Hematopoietic multipotent progenitor cell treated with erythropoietin and hydrocortisone succinate and interleukin-3 and kit ligand, for 15 days (in vitro differentiated cells): Measurements from ENCODE around the gene PDC.
A peak's percentile ranks its signal among the peaks of the same experiment; 100 is the strongest.

Source experiments
- DNase-seq: peaks from one replicate; pipeline ENCODE4 v3.0.0-alpha.2; 2015; ENCODE audit warnings: low spot score

The PDC gene

DNA sequence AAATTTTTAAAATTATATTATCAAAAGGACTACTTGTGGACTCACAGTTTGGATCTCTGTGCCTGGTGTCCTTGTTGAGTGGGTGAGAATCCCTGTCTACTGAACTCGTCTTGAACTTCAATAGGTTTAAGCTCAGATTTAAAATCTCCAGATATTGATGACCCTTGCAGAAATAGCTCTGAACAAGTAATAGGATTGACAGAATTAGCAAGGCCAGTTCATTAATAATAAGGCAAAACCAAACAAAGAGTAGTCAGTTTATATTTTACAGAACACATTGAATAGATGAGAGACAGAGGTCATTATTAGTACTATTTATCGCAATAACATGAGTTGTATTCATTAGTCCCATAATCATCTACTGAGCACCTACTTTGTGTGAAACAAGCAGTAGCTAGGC lies at the start of gene PDC:
Gene PDC, minus strand, starts transcription at position 101 of the 400 bp plus-strand sequence. CDS start 11,655 bp downstream, outside the sequence.
- DNase-seq, result no peak

DNA sequence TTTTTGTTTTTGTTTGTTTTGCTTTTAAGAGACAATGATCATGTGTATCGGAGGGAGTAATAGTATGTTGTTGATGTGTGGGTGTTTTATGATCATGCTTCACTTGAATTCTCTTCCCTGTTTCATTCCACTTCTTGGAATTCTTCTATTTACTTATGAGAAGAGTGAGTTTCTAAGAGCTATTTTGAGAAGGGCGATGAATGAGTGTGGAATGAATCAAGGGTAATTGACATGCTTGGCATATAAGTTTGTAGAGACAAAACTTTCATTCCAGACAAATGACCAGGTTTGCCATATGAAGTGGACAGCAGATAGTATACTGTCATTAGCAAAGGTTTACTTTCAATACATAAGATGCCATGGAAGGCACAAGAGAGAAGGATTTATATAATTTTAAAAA lies 42.3 kb upstream of the PDC start:
- DNase-seq, result no peak

DNA sequence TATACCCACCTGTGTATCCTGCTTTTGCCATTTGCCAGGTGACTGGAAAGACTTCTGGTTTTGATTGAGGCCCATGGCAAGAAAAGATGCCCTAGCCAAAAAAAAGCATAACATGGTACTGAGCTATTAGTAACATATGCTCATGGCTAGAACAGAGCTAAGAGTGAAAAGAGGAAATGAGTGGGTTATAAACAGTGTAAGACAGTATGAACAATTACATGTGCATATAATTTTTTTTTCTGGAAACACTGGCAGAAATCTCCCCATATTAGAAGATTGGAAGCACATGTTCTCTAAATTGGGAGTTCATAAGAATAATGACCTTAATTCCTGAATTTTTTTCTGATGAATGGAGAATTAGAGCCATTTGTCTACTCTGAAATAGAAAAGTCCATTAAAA lies 41.2 kb upstream of the PDC start:
- no peak for DNase-seq

DNA sequence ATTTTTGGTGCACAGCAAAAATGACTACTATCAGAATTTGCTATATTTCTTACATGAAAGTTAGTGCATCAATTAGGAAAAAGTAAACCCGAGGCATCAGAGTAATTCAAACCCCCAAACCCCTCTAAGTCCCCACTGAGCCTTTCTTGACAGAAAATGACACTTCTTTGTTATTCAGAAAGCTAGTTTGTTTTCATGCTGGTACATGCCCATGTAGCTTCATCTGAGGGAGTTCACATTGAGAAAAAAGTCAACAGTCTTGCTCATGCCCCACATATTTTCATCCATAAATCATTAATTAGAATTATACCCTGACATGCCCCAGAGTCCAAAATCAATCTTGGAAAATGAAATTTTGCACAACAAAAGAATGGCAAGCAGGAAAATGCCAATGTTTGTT lies 39.9 kb upstream of the PDC start:
- DNase-seq, result no peak

DNA sequence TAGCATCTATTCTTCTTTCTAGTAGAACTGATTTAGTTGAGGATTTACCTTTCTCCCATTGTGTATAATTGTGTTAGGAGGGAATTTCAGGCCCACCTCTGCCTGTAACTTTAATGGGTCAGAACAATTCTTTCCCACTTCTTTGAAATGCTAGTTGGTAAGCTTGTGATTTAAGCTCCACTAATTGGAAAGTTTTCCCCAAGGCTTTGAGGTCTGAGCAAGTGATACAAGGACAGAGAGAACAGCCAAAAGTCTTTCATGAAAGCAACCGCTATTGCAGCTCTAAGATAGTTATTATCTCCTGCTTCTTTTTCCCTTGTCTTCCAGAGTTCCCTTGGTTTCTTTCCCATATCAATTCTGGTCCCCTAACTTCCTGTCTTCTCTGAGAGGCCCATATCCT lies 38.7 kb upstream of the PDC start:
- DNase-seq, result no peak

DNA sequence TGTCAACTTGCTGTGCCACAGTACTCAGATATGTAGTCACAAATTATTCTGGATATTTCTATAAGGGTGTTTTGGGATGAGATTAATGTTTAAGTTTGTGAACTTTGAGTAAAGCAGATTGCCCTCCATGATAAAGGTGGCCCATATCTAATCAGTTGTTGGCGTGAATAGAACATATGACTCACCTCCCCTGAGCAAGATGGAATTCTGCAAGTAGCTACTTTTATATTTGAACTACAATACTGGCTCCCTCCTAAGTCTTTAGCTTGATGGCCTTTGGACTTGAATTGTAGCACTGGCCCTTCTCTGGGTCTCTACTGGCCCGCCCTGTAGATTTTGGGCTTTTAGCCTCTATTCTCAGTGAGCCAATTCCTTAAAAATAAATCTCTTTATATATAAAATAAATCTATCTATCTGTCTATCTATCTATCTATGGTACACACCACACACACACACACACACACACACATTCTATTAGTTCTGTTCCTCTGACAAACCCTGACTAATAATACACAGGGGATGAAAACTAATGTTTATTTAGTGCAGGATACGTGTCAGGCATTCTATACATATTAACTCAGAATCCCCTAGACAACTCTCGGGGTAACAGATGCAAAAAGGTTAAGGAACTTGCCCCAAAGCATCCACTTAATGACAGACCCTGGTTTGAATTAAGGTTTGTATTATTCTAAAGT lies 37.9 kb upstream of the PDC start:
- no peak for DNase-seq

DNA sequence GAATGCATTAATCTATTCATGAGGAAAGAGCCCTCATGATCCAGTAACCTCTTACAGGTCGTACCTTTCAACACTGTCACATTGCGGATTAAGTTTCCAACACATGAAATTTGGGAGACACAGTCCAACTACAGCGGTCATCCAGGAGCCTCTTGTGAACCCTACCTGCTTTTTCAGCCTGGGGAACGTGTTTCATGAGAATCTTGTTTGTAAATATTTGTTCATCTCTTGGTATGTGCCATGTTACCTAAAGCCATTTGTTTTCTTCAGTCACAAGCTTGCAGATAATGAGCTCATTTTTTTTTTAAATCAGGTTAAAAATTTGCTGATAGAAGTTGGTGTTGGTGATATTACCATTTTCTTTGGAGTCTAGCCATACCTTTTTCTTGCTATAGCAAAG lies 37.2 kb upstream of the PDC start:
- DNase-seq, result no peak

DNA sequence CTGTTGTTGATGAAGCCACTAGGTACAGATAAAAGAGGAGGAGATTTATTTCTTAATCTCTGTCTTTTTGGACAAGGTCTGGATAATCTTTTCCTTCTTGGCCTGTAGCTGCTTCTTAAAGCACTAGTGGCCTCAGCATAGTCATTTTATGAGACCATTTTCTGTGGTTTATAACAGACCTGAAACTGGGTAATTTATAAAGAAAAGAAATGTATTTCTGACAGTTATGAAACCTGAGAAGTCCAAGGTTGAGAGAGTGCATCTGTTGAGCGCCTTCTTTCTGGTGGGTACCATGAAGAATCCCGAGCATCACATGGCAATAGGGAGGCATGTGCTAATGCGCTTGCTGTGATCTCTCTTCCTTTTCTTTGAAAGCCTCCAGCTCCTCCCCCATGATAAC lies 36.7 kb upstream of the PDC start:
- DNase-seq, result no peak

DNA sequence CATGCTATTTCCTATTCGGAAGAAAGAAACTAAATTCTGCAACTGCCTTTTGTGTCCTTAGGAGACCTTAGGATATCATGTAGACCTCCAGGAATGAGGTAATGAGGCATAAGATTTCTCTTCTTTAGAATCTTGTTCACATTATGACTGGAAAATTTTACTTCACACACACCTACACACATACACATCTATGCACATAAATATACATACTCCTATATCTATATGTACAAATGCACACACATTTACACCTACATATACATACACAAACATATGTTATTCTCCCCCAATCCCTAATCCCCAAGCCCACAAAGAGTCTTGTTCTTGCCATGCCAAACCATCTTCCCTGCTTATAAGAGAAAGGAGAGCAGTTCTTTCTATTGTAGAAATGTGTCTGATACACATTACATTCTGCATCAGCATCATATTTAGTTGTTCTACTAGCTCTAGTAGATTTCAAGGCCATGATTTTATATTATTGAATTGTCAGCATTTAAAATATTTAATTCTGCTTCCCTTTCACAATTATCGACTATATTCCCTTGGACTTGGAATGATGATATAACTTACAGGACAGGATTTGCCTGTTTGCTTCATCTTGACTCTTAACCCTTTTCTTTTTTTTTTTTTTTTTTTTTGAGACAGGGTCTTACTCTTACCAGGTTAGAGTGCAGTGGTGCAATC lies 35.4 kb upstream of the PDC start:
- DNase-seq, result no peak

DNA sequence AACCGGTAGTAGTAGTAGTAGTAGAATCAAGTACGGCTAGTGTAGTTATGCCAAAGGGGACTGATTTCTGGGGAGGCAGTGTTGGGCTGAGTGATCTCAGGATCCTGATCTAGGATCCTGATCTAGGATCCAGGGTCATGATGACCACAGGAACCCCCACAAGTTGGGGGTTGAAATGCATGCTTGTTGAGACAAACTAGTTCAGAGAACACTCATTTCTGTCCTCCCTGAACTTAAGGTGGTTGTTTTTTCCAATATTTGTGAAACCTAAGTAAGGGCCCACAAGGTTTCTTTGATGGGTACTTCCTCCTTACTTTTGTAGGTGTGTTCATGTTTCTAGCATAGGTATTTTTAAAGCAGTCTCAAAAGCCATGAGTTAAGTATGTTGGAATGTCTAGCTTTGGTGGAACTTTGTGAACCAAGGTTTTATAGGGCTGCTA lies 33.9 kb upstream of the PDC start:
- DNase-seq, result no peak

DNA sequence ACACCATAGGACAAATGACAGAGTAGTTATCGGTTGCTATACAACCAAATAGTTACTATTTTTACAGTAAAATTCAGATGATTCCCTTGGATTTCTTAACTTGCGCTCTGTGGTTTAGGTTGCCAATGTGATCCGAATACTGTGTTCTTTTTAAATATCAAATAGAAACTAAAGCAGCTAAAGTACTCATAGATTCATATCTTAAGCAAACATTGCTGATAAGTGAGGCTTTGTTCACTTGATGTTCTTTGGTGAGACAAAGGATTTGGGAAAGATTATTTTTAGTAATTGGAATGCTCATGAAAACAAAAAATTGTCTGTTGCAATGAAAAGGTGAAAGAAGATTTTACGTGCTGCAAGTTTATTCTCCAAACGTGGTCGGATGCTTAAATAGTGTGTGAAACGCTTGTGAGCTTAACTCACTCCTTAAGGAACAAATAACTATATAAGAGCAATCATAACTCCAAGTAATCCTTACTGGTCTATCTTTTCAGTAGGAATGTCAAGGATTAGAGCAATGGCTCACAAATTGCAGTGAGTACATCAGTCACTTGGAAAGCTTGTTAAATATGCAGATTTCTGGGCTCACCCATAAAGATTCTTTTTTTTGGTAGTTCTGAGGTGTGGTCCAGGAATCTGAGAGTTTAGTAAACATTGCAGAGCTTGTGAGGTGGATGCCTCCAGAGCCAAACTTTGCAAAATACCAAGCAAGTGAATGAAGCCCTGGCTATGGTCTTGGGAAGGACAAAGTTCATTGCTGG lies 31.8 kb upstream of the PDC start:
- DNase-seq, result no peak

DNA sequence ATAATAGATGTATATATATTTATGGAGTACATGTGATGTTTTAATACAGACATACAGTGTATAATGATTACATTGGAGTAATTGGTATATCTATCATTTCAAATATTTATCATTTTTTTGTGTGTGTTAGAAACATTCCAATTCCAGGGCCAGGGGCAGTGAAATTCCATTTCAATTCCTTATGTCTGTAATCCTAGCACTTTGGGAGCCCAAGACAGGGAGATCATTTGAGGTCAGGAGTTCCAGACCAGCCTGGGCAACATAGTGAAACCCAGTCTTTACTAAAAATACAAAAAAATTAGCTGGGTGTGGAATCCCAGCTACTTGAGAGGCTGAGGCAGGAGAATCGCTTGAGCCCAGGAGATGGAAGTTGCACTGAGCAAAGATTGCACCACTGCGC lies 30.4 kb upstream of the PDC start:
- no peak for DNase-seq

DNA sequence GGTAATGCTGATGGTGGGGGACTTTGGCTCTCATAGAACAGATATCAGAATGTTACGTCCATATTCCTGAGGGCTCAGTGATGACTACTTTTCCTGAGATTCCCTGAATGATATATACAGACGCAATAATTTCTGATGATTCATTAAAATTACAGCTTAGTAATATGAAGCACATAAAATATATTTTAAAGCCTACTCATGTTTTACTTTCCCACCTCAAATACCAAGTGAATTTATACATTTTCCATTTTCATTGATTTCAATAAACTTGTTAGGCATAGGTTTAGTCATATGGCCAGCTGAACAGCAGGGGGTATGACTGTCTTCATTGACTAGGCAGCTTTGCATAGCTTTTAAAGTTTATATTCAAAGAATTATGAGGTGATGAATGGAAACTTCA lies 26.2 kb upstream of the PDC start:
- DNase-seq, result no peak

DNA sequence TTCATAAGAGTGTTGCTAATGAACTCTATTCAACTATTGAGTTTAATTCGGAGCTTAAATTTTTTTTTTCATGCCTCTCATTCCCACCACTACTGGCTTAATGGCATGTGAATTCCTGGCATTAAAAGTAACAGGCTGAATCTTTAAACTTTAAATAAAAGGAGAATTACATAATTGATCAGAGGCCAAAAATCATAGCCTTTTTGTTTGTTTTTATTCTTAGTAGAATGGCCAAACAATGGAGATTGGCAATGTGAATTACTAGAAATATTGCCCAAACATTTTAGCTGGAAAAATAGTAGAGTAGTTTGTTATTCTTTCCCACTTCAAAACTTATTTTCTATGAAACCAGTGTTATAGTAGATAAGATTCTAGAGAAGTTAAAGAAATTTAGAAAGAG lies 25.1 kb upstream of the PDC start:
- no peak for DNase-seq

DNA sequence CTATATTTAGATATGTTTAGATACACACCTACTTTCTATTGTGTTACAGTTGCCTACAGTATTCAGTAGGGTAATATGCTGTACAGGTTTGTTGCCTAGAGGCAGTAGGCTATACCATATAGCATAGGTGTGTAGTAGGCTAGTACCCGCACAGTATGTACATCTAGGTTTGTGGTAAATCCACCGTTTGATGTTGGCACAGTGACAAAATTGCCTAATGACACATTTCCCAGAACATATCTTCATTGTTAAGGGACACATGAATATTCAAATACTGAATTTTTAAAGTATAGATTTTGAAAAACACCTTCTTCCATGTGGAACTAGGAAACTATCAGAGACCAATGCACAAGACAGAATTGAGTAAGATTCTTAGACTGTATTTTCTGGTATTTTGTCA lies 22.6 kb upstream of the PDC start:
- no peak for DNase-seq

DNA sequence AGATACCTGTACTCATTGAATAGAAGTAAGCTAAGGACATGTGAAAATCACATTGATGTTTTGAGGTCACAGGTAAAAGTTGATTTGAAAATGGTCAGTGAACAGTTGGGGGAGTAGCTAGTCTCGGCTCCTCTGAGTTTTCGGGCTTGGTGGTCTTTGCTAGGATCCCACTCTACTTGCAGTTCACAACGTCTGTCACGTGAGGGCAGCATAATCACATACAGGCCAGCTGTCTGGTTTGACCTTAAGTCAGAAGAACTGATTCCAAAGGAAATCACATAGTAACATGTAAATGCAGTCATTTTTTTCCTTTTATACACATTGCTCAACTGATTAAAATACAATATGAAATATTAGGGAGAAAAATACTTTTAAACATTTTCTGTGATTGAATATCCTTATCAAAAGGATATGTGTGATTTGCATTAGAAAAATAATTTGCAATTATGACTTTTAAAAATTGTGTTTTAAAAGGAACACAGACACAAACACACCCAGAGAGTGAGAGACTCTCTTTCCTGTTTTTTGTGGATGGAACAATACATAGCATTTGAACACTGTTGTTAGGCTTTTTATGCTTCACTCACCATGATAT lies 21.8 kb upstream of the PDC start:
- DNase-seq, result peak; percentile 30

DNA sequence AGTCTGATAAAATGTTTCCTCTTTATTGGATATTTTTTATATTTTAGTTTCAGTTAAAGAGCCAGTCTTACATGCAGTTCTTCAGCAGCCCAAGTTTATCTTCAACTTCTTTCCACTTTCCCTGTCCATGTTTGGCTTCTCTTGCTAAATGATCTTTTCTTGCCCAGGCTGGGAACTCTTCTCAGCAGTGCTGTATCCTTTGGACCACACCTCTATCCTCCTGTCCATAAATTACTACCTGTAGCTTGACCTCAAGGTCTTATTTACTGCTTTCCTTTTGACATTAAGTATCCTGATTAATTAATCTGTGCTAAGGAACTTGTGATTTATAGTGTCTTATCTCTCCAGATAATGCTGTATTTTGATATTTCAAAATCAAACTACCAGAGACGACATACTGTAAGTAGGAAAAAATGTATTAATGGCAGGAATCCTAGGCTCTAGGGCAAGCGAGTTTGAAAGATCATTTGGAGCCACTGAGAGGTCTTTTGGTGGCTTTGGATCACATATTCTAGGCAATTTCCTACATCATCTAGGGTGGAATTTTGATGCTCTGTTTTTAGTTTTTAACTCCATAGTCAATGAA lies 20.5 kb upstream of the PDC start:
- no peak for DNase-seq

DNA sequence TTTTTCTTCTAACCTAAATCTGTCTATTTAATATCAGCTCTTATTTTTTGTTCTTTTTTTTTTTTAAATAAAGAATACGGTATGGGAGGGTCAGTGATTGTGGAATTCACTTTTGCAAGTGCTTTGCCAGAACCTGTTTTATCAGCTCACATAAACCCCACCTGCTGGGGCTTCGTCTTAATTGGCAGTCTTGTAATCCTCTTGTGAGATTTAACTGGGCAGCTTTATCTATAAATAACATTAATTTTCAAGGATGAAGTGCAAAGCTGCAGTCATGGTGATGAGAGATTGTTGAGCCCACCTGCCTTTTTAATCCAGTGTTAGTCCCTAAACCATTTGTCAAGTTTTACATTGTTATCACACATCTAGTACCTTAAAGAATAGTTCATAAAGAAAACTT lies 18.2 kb upstream of the PDC start:
- no peak for DNase-seq

DNA sequence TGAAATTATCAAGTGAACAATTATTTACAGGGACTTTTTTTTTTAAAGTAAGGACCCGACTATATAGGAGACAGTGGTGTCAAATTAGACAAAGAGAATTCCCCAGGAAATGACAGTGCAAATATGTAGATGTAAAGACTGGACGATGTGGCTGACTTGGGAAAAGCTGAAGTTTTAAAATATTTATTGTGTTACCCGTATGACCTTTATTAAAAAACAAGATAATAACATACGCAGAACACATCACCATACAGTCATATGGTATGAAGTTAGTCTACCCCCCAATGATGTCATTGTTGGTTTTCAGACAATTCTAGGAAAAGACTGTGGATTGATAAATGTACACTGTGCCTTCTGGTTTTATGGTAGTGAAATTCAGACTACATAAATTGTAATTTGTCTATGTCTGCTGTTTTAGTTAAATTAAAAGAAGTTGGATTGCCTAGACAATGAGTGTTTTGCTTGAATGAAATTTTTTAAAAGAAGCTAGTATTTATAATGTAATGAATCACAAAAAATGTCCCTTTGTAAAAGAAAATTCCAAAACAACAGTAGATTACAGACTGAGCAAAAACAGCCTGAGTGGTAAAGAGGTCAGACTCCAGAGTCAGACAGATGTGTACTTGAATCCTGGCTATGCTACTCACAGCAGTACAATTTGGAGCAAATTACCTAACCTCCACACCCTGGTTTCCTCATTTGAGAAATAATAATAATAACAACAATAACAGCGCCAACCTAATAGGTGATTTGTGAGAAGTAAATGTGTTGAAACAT lies 15.5 kb upstream of the PDC start:
- DNase-seq, result no peak

DNA sequence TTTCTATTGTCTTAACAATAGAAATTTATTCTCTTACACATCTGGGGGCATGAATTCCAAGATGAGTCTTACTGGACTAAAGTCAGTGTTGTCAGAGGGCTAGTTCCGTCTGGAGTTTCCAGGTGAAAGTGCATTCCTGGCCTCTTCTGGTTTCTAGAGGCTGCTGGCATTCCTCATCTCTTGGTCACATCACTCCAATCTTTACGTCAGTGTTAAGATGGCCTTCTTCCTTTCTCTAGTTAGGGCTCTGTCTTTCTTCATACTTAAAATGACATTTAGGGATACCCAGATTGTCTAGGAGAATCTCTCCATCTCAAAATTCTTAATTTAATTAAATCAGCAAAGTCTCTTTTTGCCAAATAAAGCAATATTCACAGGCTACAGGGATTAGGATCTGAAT lies 13.3 kb upstream of the PDC start:
- no peak for DNase-seq

DNA sequence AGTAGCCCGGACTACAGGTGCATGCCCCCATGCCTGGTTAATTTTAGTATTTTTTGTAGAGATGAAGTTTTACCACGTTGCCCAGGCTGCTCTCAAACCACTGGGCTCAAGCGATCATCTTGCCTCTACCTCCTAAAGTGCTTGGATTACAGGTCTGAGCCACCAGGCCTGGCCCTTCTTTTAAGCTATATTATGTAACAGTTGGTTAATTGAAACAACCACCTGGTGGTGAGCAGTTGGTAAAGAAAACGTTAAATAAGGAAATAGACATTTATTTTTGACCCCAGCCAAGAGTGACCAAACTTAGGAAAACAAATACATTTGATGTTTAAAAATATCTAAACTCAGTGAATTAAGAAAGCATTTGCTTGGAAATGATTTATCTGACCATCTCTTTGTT lies 12.1 kb upstream of the PDC start:
- DNase-seq, result no peak

DNA sequence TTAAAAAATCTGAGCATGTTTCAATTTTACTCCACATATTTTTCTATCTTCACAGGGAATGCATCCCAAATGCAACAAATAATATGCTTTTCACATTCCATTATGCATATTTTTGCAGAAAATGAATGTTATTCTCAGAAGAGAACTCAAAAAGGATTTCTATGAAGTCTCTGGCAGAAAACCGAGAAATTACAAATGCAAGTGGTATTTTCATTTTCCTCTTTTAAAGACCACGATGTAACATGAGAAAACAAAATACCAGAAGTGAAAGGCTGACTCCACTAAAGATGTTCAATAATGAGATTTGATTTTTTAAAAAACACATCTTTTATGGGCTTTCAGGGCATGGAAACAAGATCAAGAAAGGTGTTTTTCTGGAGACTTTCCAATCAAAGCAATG lies 5.0 kb upstream of the PDC start:
- DNase-seq, result no peak
